Tibial artery (tissue), 4 donors: ENCODE results near the gene CACFD1.

Experiments
- DNase-seq, 2 donors: peaks; one replicate each; pipeline ENCODE4 v3.0.0-alpha.2; 2019
- H3K27ac ChIP-seq, 2 donors: fragments of 200-600 bp; sonication (generic) in 1 of 2; 1 replicate in 1 of 2; 2 replicates in 1 of 2; pipeline ENCODE4 v1.5.1; 2018 to 2019; ENCODE audit warnings: mild to moderate bottlenecking in 1 of 2
- H3K27me3 ChIP-seq, 2 donors: fragments of 200-600 bp; sonication (generic) in 1 of 2; one replicate each; pipeline versions ENCODE4 v1.5.1 to v1.6.0; 2016 to 2019
- H3K36me3 ChIP-seq, 3 donors: fragments of 200-600 bp; sonication (generic) in 2 of 3; one replicate each; pipeline ENCODE4 v1.5.1; 2016 to 2019; ENCODE audit warnings: mild to moderate bottlenecking in 2 of 3
- H3K4me1 ChIP-seq, 4 donors: fragments of 200-600 bp; sonication (generic) in 2 of 4; 1 replicate in 3 of 4; 2 replicates in 1 of 4; pipeline ENCODE4 v1.5.1; 2016 to 2019
- H3K4me3 ChIP-seq, 2 donors: fragments of 200-600 bp; sonication (generic) in 1 of 2; 1 replicate in 1 of 2; 2 replicates in 1 of 2; pipeline ENCODE4 v1.5.1; 2018 to 2019; ENCODE audit warnings: mild to moderate bottlenecking in 2 of 2
- H3K9me3 ChIP-seq, 3 donors: fragments of 200-600 bp; sonication (generic) in 1 of 3; one replicate each; pipeline ENCODE4 v1.5.1; 2016 to 2019
- CTCF ChIP-seq, 2 experiments: fragments of 200-600 bp in 1 of 2; fragments of 450-650 bp in 1 of 2; IDR thresholded peaks; one replicate each; pipeline ENCODE4 v1.5.1; 2017 to 2019; ENCODE audit warnings: antibody characterized with exemption in 2 of 2, mild to moderate bottlenecking in 1 of 2, moderate library complexity in 1 of 2
- intact Hi-C: fragments of 100-400 bp; cut with DNase I; formaldehyde crosslinking; loops from one replicate; pipeline ENCODE4 v1.15.0; 2023; ENCODE audit warnings: low total_unique reads

CACFD1 gene

GRCh38 chr9:133465984-133466383 lies 6.2 kb downstream of the CACFD1 start:
- Histone ChIP-seq H3K36me3 (peaks cover 0 to 65% (median 23%) of the 10 kb centered on the region in 3 donors), H3K4me1 (peaks cover 0 to 7% (median 2%) of the 10 kb centered on the region in 4 donors), H3K27me3 (no peaks in the 10 kb centered on the region), H3K4me3 (no peak overlapping the region), H3K27ac (no peak overlapping the region), H3K9me3 (no peaks in the 10 kb centered on the region)
- no peak for DNase-seq
- intact Hi-C loops, result no loop called here
- no peak for TF ChIP-seq CTCF (IDR thresholded peaks at IDR 0.05)

- H3K36me3 ChIP-seq, result peaks cover 0 to 65% (median 23%) of the 10 kb centered on the region in 3 donors
- no peak overlapping the region for H3K4me3 ChIP-seq
- H3K27me3 ChIP-seq, result no peaks in the 10 kb centered on the region
- H3K4me1 ChIP-seq, result no peaks in the 10 kb centered on the region
- no peak for TF ChIP-seq CTCF (IDR thresholded peaks at IDR 0.05)
- H3K9me3 ChIP-seq, result no peaks in the 10 kb centered on the region
- no peak for DNase-seq
- H3K27ac ChIP-seq, result no peak overlapping the region
- intact Hi-C loops, result no loop called here
These were observed 7.3 kb downstream of the CACFD1 start for GRCh38 chr9:133467101-133467500.

- H3K27ac ChIP-seq, result no peak overlapping the region
- peaks cover 0 to 61% (median 23%) of the 10 kb centered on the region in 3 donors for H3K36me3 ChIP-seq
- intact Hi-C loops, result no loop called here
- no peaks in the 10 kb centered on the region for H3K27me3 ChIP-seq
- no peaks in the 10 kb centered on the region for H3K4me1 ChIP-seq
- no peak for TF ChIP-seq CTCF (IDR thresholded peaks at IDR 0.05)
- H3K4me3 ChIP-seq, result no peak overlapping the region
- no peak for DNase-seq
- H3K9me3 ChIP-seq, result no peaks in the 10 kb centered on the region
These were observed 8.6 kb downstream of the CACFD1 start for GRCh38 chr9:133468374-133468773.

GRCh38 chr9:133468777-133469421 lies 9.1 kb downstream of the CACFD1 start:
- H3K36me3 ChIP-seq, result peaks cover 0 to 56% (median 23%) of the 10 kb centered on the region in 3 donors
- no peak for DNase-seq
- intact Hi-C loops, result no loop called here

GRCh38 chr9:133470427-133470924 lies 10.7 kb downstream of the CACFD1 start:
- Histone ChIP-seq H3K4me1 (no peaks in the 10 kb centered on the region), H3K27me3 (no peaks in the 10 kb centered on the region), H3K9me3 (no peaks in the 10 kb centered on the region), H3K27ac (no peak overlapping the region), H3K36me3 (peaks cover 0 to 41% (median 14%) of the 10 kb centered on the region in 3 donors), H3K4me3 (no peak overlapping the region)
- DNase-seq, result no peak
- intact Hi-C loops, result no loop called here
- no peak for TF ChIP-seq CTCF (IDR thresholded peaks at IDR 0.05)

More at GRCh38 chr9:133468777-133469421, 9.1 kb downstream of the CACFD1 start:
- no peak for TF ChIP-seq CTCF (IDR thresholded peaks at IDR 0.05)
- Histone ChIP-seq H3K4me1 (no peaks in the 10 kb centered on the region), H3K27ac (no peak overlapping the region), H3K9me3 (no peaks in the 10 kb centered on the region), H3K4me3 (no peak overlapping the region), H3K27me3 (no peaks in the 10 kb centered on the region)
